ENCODE results near the gene TFAM. TPM values are rescaled to one million over a fixed set of nuclear protein-coding genes. Genes with fewer than 3 reads are reported as not detected.

TFAM gene
- total RNA-seq, 4 donors from 2014 or later: 11.8 to 48.6 (median 25.9) TPM

DNA sequence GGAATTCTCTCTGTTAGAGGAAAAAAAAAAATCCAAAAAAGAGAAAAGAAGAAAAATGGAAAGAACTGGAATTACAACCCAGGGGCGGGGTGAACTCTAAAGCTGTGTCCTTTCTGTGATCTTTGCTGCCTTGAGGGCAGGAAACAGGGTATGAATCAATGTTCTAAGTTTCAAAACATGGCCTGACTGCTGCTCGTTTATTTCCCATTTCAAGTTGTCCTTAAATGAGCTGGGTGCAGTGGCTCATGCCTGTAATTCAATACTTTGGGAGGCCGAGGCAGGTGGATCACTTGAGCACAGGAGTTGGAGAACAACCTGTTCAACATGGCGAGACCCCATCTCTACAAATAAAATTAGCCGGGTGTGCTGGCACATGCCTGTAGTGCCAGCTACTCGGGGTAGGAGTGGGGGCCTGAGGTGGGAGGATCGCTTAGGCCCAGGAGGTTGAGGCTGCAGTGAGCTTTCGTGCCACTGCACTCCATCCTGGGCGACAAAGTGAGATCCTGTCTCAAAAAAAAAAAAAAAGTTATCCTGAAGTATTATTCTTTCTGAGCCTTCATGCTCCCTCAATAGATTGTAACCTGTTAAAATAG lies 24.7 kb upstream of the TFAM start:
- no peak for DNase-seq
- Histone ChIP-seq H3K27me3 (no peaks in the 10 kb centered on the region), H3K4me3 (no peak overlapping the region), H3K4me1 (no peaks in the 10 kb centered on the region), H3K36me3 (no peaks in the 10 kb centered on the region), H3K9me3 (no peaks in the 10 kb centered on the region), H3K27ac (no peak overlapping the region)
- TF ChIP-seq, protein P1, sequence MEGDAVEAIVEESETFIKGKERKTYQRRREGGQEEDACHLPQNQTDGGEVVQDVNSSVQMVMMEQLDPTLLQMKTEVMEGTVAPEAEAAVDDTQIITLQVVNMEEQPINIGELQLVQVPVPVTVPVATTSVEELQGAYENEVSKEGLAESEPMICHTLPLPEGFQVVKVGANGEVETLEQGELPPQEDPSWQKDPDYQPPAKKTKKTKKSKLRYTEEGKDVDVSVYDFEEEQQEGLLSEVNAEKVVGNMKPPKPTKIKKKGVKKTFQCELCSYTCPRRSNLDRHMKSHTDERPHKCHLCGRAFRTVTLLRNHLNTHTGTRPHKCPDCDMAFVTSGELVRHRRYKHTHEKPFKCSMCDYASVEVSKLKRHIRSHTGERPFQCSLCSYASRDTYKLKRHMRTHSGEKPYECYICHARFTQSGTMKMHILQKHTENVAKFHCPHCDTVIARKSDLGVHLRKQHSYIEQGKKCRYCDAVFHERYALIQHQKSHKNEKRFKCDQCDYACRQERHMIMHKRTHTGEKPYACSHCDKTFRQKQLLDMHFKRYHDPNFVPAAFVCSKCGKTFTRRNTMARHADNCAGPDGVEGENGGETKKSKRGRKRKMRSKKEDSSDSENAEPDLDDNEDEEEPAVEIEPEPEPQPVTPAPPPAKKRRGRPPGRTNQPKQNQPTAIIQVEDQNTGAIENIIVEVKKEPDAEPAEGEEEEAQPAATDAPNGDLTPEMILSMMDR (IDR thresholded peaks at IDR 0.05): no peak
- TF ChIP-seq POLR2A (IDR thresholded peaks at IDR 0.05): no peak
- intact Hi-C loops (cut with DNase I; ENCODE audit: low total_unique reads): no loop called here

DNA sequence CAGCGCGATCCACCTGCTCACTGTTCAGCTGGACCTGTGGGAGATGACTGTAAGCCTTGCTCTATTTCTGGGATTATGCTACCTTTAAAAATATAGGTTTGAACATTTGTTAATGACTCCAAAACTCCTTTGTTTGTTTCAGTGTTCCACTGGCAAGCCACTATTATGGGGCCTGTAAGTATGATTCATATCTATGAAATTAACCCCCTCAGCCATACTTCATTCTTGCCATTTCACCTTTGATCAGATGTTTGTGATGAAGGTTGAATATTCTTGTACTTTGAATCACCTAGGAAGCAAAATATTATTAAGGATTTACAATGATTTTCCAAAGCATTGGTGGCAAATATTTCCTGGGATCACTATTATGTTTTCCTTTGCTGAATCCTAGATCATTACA lies 23.9 kb upstream of the TFAM start:
- Histone ChIP-seq H3K36me3 (no peaks in the 10 kb centered on the region), H3K9me3 (no peaks in the 10 kb centered on the region), H3K27me3 (no peaks in the 10 kb centered on the region), H3K4me1 (no peaks in the 10 kb centered on the region), H3K4me3 (no peak overlapping the region), H3K27ac (no peak overlapping the region)
- TF ChIP-seq, protein P1 (IDR thresholded peaks at IDR 0.05): no peak
- TF ChIP-seq POLR2A (IDR thresholded peaks at IDR 0.05): no peak
- intact Hi-C loops (cut with DNase I; ENCODE audit: low total_unique reads): no loop called here
- no peak for DNase-seq

DNA sequence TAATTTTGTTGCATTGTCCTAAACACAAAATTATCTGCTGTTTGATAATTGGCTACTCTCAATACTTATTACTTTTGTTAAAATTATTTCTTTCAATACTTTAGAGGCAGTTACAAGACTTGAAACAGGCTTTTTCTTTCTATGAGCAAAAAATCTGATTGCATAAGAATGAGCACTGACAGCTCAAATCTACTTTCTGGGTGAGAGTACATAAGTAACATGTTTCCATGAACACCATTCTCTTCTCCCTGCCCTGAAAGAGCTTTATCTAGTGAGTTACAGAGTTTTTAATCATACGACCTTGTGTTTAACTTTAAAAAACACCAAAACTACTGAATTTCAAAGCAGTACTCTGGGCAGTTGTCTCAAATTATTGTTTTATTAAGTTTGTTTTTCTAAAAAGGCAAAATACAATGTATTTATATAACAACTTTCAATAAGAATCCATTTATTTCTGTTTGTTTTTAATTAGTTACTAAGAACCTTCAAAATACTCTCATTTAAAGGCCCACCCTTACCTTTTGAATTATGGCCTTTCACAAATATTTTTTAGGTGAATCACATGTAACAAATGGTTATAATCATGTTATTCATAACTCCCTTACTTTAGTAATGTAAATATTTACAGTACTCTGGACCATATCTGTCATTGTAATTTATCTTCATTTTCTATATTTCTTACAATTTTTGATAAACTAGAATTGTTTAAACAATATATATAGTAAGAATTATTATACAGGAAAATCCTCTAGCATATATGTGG lies 23.0 kb upstream of the TFAM start:
- H3K4me3 ChIP-seq: no peak overlapping the region
- DNase-seq: no peak
- no peaks in the 10 kb centered on the region for H3K9me3 ChIP-seq
- intact Hi-C loops (cut with DNase I; ENCODE audit: low total_unique reads): no loop called here
- H3K27me3 ChIP-seq: no peaks in the 10 kb centered on the region
- no peak for TF ChIP-seq POLR2A (IDR thresholded peaks at IDR 0.05)
- TF ChIP-seq, protein P1 (IDR thresholded peaks at IDR 0.05): no peak
- H3K4me1 ChIP-seq: no peaks in the 10 kb centered on the region
- no peaks in the 10 kb centered on the region for H3K36me3 ChIP-seq
- H3K27ac ChIP-seq: no peak overlapping the region

DNA sequence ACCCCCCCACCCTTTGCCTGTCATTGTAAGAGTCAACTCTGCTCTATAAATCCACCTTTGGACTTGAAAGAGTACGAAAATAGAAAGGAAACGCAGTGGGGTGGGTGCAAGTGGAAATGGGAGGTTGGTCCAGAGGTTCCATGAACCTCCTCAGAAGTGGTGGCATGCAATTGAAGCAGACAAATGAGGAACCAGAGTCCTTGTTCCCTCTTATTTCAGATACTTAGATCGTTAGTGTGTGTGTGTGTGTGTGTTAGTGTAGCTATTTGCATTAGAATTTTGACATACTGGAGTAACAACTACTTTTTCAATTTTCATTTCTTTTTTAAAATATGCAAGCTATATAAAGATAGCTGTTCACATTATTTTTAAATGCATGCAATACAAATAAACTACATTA lies 18.1 kb upstream of the TFAM start:
- Histone ChIP-seq H3K4me1 (no peaks in the 10 kb centered on the region), H3K36me3 (no peaks in the 10 kb centered on the region), H3K27ac (no peak overlapping the region), H3K4me3 (no peak overlapping the region), H3K9me3 (no peaks in the 10 kb centered on the region), H3K27me3 (no peaks in the 10 kb centered on the region)
- TF ChIP-seq, protein P1 (IDR thresholded peaks at IDR 0.05): no peak
- TF ChIP-seq POLR2A (IDR thresholded peaks at IDR 0.05): no peak
- no peak for DNase-seq
- intact Hi-C loops (cut with DNase I; ENCODE audit: low total_unique reads): no loop called here

DNA sequence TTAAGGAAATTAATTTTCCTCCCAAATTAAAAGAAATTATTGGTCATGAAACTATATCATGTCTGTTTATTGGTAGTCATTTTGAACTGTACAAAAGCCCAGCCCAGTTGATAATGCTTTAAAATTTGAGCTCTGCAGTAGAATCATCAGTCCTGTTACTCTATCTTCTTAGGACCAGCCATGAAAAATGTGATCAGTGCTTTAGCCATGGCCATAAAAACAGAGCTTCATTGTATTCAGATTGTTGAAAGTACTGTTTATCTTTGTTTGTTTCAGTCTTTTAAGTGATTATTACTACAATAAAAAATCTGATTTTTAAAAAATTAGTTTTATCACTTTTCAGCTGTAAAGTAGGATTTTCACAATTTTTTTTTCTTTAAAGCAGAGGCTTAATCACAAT lies 13.7 kb upstream of the TFAM start:
- Histone ChIP-seq H3K27me3 (no peaks in the 10 kb centered on the region), H3K4me1 (peaks cover 0 to 2% of the 10 kb centered on the region in 2 donors), H3K27ac (no peak overlapping the region), H3K36me3 (no peaks in the 10 kb centered on the region), H3K4me3 (no peak overlapping the region), H3K9me3 (no peaks in the 10 kb centered on the region)
- TF ChIP-seq POLR2A (IDR thresholded peaks at IDR 0.05): no peak
- TF ChIP-seq, protein P1 (IDR thresholded peaks at IDR 0.05): no peak
- DNase-seq: no peak
- intact Hi-C loops (cut with DNase I; ENCODE audit: low total_unique reads): no loop called here

Data from uterus (tissue), 4 donors.